Measurements from ENCODE around the gene YEATS4.
"Not testable (repeated sequence)": the region's sequence is repeated elsewhere in the genome, so short reads cannot be mapped to it uniquely, and the experiment has no call there.

YEATS4 gene

DNA sequence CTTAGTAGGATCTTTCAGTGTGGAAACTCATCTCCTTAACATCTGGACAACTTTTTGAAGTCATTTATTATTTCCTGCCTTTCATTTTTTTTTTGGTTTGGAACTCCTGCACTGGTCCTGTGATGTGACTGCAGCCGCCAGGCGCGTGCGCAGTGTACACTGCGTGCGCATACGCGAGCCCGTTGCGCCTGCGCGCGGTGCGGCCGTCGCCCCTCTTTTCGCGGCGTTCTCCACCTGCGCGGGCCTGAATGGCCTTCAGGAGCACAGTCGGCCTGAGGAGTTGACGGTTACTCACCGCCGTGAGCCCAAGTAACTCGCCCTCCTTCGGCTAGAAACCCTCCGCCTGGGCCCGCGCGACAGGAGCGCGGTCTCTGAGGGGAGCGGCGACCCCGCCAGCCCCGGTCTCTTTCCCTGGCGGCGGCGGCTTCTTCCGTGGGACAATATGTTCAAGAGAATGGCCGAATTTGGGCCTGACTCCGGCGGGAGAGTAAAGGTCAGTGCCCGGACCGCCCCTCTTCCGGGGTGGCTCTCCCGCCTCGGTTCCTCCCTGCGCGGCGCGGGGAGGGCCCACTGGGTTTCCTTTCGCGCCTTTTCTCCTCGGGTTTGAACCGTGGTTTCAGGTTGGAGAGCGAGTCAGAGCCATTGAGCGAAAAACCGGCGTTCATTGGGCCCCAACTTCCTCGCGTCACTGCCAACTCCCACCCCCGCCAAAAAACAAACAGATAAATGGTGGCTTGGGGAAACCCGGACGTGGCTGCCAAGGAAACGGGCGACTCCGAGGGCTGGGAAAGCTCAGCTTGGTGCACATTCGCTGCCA, at the start of gene YEATS4:
YEATS4 (plus strand) TSS at position 213 of the 817 bp plus-strand sequence; CDS start at position 443, 230 bp downstream.
- peak; percentile 89 for DNase-seq (ENCODE audit: low spot score)

DNA sequence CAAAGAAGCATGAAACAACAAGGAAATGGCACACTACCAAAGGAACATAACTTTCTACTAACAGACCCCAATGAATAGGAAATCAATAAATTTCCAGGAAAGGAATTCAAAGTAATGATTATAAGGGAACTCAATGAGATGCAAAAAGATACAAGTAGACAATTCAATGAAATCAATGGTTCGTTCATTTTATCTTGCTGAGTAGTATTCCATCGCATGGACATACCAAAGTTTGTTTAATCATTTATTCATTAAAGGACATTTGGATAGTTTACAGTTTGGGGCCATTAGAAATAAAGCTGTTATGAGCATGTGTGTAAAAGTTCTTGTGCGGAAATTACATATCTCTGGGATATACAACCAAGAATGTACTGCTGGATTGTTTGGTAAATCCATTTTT, 46.3 kb upstream of the YEATS4 start:
- DNase-seq (ENCODE audit: low spot score) = no peak

DNA sequence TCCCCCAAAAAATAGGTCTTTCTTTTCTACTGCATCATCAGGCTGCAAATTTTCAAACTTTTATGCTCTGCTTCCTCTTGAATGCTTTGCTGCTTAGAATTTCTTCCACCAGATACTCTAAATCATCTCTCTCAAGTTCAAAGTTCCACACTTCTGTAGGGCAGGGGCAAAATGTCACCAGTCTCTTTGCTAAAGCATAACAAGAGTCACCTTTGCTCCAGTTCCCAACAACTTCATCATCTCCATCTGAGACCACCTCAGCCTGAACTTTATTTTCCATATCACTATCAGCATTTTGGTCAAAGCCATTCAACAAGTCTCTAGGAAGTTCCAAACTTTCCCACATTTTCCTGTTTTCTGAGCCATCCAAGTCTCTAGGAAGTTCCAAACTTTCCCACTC, 42.8 kb upstream of the YEATS4 start:
- DNase-seq (ENCODE audit: low spot score) = not testable (repeated sequence)

DNA sequence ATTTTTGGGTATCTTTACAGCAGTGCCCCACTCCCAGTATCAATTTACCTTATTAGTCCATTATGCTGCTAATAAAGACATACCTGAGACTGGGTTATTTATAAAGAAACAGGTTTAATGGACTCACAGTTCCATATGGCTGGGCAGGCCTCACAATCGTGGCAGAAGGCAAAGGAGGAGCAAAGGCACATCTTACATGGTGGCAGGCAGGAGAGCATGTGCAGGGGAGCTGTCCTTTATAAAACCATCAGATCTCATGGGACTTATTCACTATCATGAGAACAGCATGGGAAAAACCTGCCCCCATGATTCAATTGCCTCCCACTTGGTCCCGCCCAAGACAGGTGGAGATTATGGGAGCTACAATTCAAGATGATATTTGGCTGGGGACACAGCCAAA, 42.3 kb upstream of the YEATS4 start:
- not testable (repeated sequence) for DNase-seq (ENCODE audit: low spot score)

DNA sequence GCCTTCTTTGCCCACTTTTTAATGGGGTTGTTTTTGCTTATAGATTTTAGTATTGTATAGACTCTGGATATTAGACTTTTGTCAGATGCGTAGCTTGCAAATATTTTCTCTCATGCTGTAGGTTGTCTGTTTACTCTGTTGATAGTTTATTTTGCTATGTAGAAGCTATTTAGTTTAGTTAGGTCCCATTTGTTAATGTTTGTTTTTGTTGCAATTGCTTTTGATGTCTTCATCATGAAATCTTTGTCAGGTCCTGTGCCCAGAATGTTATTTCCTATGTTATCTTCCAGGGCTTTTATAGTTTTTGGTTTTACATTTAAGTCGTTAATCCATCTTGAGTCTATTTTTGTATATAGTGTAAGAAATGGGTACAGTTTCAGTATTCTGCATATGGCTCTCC, 41.3 kb upstream of the YEATS4 start:
- no peak for DNase-seq (ENCODE audit: low spot score)

DNA sequence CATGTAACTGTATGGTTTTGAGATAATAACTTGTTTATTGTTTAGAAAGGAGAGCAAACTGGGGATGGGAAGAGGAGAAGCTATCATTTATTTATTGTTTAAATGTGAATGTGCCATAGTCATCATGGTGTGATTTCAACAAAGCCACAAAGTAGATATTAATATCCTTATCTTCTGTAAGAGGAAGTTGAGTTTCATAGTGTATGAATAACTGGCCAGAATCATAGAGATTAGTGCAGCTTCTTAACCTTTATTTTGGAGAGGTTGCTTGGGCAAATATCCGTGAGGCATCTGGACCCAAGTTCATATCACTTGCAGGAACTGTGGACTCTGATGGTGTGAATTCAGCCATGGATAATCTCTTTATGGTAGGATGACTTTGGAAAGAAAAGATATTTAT, 38.2 kb upstream of the YEATS4 start:
- no peak for DNase-seq (ENCODE audit: low spot score)

DNA sequence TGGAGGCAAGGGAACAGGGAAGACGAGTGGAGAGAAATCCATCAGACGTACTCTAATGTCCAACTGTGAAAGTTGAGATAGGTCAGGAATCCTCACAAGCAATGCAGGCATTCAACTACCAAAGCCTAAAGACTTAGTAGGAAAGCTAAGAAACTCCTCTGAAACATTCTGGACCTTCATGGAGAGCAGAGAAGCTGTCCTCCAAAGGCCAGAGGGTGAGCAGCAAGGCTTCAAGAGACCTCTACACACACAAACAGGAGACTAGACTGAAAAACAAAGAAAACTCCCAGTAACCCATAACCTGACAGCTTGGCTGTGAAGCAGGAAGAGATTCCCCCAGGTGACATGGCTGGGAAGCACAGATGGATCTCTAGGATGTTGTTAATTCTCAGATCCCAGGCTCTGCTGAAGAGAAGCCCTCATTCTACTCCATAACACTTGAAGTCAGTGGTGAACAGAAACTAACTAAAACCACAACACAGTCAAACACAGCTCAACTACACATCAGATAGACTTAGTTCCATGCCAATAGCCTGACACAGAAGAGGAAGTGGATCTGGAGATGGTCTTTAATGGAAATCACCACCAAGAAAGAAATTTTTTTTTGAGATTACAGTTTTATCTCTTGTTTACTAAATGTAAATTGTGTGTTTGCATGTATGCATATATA, 34.6 kb upstream of the YEATS4 start:
- DNase-seq (ENCODE audit: low spot score) = no peak

DNA sequence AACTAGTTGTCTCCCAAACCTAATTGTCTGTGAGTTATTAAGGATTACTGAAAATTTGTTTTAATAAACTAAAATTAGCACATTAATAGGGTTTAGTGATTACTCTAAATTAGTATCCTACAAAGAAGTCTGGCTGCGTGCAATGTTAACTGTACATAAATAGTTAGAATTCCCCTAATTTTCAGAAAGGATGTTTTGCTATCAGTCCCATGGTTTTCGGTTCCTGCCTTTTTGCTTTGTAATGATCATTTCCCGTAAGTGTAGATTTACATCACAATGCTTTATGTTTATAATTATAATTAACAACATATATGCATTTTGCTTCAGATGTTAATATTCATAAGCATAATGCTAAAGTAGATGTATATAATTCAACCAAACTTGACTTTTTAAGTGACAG, 31.1 kb upstream of the YEATS4 start:
- DNase-seq (ENCODE audit: low spot score) = no peak

DNA sequence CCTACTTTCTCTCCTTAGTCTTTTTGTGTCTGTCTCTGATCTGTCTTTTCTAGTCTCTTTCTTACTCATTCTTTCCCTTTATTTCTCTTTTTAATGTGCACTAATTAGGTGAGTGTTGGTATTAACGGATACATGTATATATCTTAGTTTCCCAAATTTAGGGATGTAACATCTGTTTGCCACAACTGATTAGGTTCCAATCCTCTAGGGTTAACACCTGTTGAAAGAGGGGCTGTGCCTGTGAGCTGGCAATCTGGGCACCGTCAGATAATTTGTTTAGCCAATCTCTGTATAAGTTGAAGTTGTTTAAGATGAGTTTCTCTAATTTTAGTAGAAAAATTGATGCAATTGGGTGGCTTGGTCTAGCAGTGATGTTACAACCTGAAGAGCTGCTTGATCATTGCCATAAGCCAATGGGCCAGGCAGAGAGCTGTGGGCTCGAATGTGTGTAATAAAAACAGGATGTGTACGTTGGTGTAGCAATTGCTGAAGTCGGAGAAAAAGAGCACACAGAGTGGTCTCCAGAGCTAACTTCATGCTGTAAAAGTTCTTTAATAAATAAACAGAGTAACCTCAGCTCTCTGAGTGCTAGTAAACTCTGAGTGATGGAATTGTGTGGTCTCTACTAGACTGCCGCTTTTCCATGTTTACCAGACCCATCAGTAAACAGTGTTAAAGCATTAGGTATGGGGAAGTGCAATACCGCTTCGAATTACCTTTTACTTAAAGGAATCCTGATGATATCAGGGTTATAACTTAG, 29.7 kb upstream of the YEATS4 start:
- no peak for DNase-seq (ENCODE audit: low spot score)

DNA sequence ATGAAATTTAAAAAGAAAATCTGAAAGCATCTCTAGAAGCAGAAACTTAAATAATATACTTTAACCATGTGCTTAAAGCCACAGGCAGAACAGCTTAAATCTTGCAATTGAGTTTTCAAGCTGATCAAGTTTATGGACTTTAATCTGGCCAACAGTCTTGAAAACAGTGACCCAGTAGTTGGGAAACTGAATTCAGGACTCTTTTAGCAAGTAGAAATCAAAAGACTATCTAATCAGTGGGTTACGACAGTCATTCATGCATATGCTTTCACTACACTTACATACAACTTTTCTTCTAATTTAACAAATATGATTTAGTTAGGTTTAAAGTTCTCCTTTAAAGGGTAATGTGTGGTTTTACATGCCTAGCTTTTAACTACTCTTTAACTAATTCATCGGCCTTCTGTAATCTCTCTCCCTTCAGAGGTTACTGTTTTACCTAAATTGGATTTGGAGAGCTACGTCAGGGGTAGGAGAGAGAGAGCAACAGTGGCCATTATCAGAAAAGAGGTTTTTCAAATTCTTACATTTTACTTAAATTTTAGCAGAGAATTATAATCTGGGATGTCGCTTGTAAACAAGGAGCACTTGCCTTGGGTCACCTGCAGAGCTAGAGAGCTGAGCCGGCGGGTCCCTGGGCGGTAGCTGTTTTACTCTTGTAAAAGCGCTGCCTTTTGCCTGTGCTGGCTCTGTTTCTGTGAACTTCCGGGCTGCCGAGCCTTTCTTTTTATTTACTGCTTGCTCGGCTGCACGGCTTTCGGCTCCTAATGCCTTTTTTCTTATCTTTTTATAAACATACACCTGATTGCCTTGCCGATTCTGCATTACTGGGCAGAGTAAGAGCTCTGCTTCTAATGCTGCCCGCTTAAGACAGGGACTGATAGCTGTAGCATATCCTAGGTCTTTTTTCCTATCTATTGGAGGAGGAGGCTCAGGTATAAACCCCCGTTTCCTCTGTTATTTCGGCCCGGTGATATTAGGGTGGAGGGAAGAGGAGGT, 28.8 kb upstream of the YEATS4 start:
- DNase-seq (ENCODE audit: low spot score) = no peak

DNA sequence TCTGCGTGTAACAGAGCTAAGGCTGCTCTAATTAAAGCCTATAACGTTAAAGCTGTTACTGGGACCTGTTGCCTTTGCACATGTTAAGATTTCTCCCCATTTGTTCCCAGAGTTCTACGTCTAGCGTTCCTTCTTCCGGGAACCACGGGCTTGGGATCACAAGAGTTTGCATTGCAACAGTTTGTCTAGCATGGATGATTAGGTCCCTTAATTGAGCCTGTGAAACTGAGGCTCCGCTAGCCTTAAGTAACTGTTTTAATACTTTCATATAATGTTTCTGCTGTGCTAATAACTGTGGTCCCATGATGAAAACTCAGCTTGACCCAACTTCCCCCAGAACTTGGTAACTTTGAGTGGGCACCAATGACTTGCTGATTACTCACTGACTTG, 28.0 kb upstream of the YEATS4 start:
- no peak for DNase-seq (ENCODE audit: low spot score)

DNA sequence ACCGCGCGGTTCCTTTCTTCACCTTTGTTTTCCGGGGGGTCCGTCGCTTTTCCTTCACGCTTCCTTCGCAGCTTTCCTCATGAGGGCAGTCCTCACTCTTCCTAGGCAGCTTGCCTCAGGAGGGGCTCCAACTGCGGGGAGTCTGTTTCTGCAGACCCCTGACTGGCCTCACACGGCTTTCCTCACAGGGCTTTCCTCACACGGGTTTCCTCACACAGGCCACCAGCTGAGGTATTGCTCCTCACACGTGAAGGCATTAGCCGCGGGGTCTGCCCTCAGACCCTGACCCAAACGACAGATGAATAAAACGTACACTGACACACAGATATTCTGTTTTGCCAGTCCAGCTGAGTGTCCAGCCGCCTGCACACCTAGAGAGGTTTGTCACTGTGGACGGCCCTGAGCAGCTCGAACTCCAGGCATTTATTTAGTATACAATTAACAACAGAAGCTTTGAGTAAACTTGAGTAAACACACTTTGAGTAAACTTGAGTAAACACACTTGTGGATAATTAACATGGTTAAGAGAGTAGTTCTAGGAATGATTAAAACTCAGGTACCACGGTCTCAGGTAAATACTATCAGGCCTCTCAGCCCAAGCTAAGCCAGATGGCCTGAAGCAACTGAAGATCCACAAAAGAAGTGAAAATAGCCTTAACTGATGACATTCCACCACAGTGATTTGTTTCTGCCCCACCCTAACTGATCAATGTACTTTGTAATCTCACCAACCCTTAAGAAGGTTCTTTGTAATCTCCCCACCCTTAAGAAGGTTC, 27.4 kb upstream of the YEATS4 start:
- no peak for DNase-seq (ENCODE audit: low spot score)

DNA sequence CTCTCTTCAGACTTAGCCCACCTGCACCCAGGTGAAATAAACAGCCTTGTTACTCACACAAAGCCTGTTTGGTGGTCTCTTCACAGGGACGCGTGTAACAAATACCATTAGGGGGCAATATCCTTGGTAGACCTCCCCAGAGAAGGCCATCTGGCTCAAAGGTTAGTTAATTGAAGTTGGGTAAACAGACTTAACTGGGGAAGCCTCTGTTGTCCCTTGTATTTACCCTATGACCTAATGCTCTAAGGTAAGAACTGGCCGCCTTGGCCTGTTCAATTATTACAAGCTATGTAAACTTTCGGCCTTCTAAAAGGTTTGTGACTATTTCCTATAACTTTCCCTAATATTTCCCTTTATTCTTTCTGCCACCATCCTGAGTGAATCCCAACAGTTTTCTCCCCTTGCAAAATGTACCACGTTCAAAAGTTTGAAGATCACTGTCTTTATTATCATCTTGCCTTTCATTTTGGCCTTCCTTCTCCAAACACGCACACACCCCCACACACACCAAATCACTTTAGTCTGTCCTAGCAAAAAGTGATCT, 26.7 kb upstream of the YEATS4 start:
- DNase-seq (ENCODE audit: low spot score) = no peak

DNA sequence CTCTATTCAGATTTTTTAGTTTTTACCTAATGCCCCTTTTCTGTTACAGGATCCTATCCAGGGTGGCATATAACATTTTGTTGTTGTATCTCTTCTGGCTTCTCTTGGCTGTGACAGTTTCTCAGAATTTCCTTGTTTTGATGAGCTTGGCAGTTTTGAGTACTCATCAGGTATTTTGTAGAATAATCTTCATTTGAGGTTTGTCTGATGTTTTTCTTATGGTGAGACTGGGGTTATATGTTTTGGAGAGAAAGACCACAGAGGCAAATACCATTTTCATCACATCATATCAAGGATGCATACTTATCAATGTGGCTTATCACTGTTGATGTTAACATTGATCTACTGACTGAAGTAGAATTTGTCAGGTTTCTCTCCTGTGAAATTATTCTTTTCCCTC, 25.4 kb upstream of the YEATS4 start:
- no peak for DNase-seq (ENCODE audit: low spot score)

DNA sequence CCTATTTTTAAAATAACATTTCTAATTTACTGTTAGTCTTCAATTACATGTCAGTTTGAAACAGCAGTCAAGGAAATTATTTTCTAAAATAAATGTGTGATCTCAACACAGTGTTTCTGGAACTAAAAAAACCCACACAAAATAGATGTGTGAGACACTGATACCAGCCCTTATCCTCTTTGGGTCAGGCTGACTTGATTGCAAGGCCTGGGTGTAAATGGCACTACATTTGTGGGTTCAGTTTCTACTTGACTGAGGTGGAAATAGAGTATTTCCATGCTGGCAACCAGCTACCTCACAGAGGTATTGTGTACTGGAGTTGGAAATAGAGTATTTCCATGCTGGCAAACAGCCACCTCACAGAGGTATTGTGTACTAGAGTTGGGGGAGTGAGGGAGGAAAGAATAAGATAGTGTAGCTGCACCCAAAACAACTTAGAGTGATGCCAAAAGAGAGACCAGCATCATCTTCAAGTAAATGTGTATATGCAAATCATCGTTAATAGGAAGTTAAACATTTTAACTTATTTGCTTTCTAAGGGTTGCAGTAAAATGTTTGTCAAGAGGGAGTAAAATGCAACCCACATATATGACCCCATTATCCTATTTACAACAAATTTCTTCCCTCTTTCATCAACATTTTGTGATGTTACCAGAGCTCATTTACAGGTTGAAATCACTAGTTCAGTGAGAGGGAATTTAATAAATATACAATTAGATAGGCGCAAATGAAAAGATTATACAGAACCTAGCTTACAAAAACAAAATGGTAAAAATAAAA, 22.0 kb upstream of the YEATS4 start:
- no peak for DNase-seq (ENCODE audit: low spot score)

DNA sequence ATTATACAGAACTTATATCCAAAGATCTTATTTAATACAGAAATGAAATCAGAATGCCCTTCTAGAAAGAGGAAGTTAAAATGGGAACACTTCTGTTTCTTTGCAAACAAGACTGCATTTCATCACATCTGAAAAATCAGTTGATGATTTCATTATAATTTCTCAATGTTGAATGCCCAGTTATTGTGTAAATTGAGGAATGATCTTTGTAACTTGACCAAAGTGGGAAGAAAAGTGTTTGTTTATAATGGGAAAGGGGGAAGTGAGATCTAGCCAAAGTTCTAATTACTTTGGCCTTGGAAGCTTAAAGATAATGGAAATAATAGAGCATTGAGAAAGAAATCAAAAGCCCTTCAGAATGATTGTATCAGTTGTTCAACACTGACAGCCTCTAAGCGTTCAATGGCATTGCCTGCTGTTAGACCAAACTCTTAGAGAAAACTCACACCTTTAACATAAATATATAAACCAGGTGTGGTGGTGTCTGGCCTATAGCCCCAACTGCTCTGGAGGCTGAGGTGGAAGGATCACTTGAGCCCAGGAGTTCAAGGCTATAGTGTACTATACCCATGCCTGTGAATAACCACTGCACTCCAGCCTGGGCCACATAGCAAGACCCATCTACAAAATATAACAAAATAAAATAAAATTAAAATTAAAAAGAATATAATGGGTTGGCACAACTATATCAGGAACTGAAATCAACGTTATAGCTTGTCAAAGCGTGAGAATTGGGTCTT, 21.3 kb upstream of the YEATS4 start:
- no peak for DNase-seq (ENCODE audit: low spot score)

DNA sequence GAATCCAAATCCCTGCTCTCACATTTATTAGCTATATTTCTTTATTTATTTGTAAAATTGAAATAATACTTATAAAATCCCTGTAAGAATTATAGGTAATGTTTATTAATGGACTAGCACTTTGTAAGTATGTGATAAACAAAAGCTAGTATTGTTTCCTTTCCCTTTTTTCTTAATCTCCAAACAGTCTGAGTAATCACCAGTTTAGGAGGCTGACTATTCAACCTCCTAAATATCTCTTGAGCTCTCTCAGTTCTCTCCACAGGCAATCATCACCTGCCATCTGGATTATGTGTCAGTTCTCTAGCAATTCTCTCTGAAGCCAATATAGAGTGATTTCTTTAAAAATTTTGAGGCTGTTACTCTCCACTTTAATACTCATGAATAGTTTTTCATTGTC, 20.6 kb upstream of the YEATS4 start:
- DNase-seq (ENCODE audit: low spot score) = no peak

DNA sequence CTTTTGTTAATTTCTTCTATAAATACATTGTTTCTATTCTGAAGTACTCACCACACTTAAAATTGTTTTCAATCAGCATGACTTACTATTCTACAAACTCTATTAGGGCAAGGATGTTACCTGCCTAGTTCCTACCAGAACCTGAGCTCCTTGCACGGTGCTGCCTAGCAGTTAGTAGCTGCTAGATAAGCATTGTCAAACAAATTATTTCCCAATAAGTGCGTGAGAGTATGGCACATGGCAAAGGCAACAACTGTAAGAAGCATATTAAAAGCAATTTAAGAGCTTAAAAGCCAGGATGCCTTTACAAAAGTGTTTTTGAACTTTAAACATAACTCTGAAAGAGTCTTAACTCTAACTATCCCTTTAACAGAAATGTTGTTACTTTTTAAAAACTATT, 19.5 kb upstream of the YEATS4 start:
- DNase-seq (ENCODE audit: low spot score) = no peak

DNA sequence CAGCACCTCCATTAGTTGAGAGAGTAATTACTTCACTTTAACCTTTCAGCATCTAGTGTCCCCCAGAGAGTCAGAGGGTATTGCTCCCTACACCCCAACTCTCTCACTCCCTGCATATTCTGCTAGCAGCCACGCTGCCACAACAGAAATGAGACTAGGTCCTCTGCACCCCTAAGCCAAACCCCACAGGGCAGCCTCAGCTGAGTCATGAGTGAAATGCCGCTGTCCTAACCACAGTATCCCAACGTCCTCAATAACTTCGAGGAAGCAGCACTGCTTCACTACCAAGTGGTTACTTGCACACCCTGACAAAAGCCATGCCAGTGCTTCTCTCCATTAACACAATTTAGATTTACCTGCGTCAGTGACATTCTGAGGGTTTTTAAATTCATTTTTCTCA, 18.2 kb upstream of the YEATS4 start:
- no peak for DNase-seq (ENCODE audit: low spot score)

Data from Ammon's horn (tissue), 1 donor.